ENCODE data around the gene FCN2.

DNA sequence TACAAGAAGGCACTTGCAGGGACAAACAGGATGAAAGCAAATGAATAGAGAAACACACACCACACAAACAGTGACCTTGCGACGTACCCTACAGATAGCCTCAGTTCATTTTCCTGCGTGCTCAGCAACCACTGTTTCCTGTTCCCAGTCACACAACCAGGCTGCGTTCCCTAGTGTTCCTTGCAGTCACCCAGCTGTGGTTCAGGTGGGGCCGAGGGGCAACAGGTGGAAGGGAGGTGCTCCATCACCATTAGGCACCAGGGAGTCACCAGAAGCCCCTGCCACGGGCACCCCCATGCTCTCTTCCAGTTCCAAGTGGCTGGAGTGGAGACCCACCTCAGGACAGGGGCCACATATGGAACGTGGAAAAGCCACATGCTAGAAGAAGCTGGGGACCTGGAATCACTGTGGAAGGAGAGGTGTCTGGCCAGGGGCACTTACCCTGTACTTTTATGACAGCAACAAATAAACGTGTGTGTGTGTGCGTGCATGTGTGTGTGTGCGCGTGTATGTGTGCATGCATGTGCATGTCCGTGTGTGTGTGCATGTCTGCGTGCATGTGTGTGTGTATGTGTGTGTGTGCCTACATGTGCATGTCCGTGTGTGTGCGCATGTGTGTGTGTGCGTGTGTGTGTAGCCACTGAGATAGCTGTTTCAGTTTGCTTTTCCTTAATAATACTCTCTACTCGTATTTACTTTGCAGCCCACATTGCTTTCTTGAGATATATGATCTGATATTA is 18.8 kb upstream of the FCN2 start:
- TF ChIP-seq RNF2 (conservative IDR thresholded peaks at IDR 0.05; ENCODE audit: low read depth) (no peak), ETV5 (CRISPR knock-in tag; IDR thresholded peaks at IDR 0.05; ENCODE audit: borderline replicate concordance) (no peak), FIP1L1 (IDR thresholded peaks at IDR 0.05; ENCODE audit: borderline replicate concordance, insufficient read depth, low read depth, low read length) (no peak), TAF1 (CRISPR knock-in tag; IDR thresholded peaks at IDR 0.05) (no peak), EZH2 (conservative IDR thresholded peaks at IDR 0.05; ENCODE audit: low read depth, low read length) (no peak)
- TF ChIP-seq, protein P1, sequence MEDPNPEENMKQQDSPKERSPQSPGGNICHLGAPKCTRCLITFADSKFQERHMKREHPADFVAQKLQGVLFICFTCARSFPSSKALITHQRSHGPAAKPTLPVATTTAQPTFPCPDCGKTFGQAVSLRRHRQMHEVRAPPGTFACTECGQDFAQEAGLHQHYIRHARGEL (CRISPR knock-in tag; IDR thresholded peaks at IDR 0.05), result no peak
- TF ChIP-seq, protein P2, sequence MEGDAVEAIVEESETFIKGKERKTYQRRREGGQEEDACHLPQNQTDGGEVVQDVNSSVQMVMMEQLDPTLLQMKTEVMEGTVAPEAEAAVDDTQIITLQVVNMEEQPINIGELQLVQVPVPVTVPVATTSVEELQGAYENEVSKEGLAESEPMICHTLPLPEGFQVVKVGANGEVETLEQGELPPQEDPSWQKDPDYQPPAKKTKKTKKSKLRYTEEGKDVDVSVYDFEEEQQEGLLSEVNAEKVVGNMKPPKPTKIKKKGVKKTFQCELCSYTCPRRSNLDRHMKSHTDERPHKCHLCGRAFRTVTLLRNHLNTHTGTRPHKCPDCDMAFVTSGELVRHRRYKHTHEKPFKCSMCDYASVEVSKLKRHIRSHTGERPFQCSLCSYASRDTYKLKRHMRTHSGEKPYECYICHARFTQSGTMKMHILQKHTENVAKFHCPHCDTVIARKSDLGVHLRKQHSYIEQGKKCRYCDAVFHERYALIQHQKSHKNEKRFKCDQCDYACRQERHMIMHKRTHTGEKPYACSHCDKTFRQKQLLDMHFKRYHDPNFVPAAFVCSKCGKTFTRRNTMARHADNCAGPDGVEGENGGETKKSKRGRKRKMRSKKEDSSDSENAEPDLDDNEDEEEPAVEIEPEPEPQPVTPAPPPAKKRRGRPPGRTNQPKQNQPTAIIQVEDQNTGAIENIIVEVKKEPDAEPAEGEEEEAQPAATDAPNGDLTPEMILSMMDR (CRISPR knock-in tag; IDR thresholded peaks at IDR 0.05), result no peak
- TF ChIP-seq, protein P3, sequence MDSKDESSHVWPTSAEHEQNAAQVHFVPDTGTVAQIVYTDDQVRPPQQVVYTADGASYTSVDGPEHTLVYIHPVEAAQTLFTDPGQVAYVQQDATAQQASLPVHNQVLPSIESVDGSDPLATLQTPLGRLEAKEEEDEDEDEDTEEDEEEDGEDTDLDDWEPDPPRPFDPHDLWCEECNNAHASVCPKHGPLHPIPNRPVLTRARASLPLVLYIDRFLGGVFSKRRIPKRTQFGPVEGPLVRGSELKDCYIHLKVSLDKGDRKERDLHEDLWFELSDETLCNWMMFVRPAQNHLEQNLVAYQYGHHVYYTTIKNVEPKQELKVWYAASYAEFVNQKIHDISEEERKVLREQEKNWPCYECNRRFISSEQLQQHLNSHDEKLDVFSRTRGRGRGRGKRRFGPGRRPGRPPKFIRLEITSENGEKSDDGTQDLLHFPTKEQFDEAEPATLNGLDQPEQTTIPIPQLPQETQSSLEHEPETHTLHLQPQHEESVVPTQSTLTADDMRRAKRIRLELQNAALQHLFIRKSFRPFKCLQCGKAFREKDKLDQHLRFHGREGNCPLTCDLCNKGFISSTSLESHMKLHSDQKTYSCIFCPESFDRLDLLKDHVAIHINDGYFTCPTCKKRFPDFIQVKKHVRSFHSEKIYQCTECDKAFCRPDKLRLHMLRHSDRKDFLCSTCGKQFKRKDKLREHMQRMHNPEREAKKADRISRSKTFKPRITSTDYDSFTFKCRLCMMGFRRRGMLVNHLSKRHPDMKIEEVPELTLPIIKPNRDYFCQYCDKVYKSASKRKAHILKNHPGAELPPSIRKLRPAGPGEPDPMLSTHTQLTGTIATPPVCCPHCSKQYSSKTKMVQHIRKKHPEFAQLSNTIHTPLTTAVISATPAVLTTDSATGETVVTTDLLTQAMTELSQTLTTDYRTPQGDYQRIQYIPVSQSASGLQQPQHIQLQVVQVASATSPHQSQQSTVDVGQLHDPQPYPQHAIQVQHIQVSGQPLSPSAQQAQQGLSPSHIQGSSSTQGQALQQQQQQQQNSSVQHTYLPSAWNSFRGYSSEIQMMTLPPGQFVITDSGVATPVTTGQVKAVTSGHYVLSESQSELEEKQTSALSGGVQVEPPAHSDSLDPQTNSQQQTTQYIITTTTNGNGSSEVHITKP (CRISPR knock-in tag; IDR thresholded peaks at IDR 0.05; ENCODE audit: low read depth), result no peak

Measured in HepG2 (cell line).